ENCODE results near the gene TESK2.

The TESK2 gene

GRCh38 chr1:45421935-45422334 is 69.0 kb downstream of the TESK2 start:
- Histone ChIP-seq H3K27ac (ENCODE audit: insufficient read depth in 1 of 2, low read depth in 1 of 2, low read length in 2 of 2, poor library complexity in 1 of 2, severe bottlenecking in 2 of 2) (no peak overlapping the region), H3K4me1 (ENCODE audit: control extremely low read depth in 1 of 4, control insufficient read depth in 4 of 4, insufficient read depth in 4 of 4, low read length in 3 of 4) (no peaks in the 10 kb centered on the region), H3K4me3 (ENCODE audit: control insufficient read depth in 1 of 7, extremely low read depth in 1 of 7, insufficient read depth in 4 of 7, low read depth in 2 of 7, low read length in 6 of 7) (no peak overlapping the region), H3K9me3 (ENCODE audit: control extremely low read depth in 1 of 5, control insufficient read depth in 4 of 5, insufficient read depth in 2 of 5, low read depth in 1 of 5, low read length in 4 of 5) (peaks cover 0 to 6% (median 4%) of the 10 kb centered on the region in 5 experiments), H3K27me3 (replicated peaks in 2 of 5; ENCODE audit: control insufficient read depth in 4 of 5, insufficient read depth in 5 of 5, low read length in 4 of 5) (no peaks in the 10 kb centered on the region), H3K36me3 (ENCODE audit: control insufficient read depth in 4 of 4, insufficient read depth in 4 of 4, low read length in 3 of 4) (peaks cover 0 to 3% (median 1%) of the 10 kb centered on the region in 4 experiments)
- 100% methylated on average over 2 of the region's 2 CpGs for WGBS (ENCODE audit: insufficient coverage)
- no peak for DNase-seq
- ChIA-PET POLR2A (no interaction called here), CTCF (interaction anchor here (1.3 kb wide), 2 partner anchors 26 to 48 kb away, joined by 3 read pairs; no protein-coding TSS in a partner anchor)

GRCh38 chr1:45414746-45415145 is 76.2 kb downstream of the TESK2 start:
- no peak for DNase-seq
- peaks cover 0 to 22% (median 3%) of the 10 kb centered on the region in 4 experiments for H3K4me1 ChIP-seq (ENCODE audit: control extremely low read depth in 1 of 4, control insufficient read depth in 4 of 4, insufficient read depth in 4 of 4, low read length in 3 of 4)
- CTCF ChIA-PET = interaction anchor here (1.2 kb wide), 1 partner anchor 21 kb away, joined by 3 read pairs; no protein-coding TSS in a partner anchor
- H3K9me3 ChIP-seq (ENCODE audit: control extremely low read depth in 1 of 5, control insufficient read depth in 4 of 5, insufficient read depth in 2 of 5, low read depth in 1 of 5, low read length in 4 of 5) = no peaks in the 10 kb centered on the region
- POLR2A ChIA-PET = interaction anchor here (1.0 kb wide), 1 partner anchor 10 kb away, joined by 3 read pairs; no protein-coding TSS in a partner anchor
- H3K27ac ChIP-seq (ENCODE audit: insufficient read depth in 1 of 2, low read depth in 1 of 2, low read length in 2 of 2, poor library complexity in 1 of 2, severe bottlenecking in 2 of 2) = no peak overlapping the region
- H3K4me3 ChIP-seq (ENCODE audit: control insufficient read depth in 1 of 7, extremely low read depth in 1 of 7, insufficient read depth in 4 of 7, low read depth in 2 of 7, low read length in 6 of 7) = no peak overlapping the region
- H3K36me3 ChIP-seq (ENCODE audit: control insufficient read depth in 4 of 4, insufficient read depth in 4 of 4, low read length in 3 of 4) = no peaks in the 10 kb centered on the region
- no CpG with 5 or more reads among the region's 6 CpGs for WGBS (ENCODE audit: insufficient coverage)
- H3K27me3 ChIP-seq (replicated peaks in 2 of 5; ENCODE audit: control insufficient read depth in 4 of 5, insufficient read depth in 5 of 5, low read length in 4 of 5) = no peaks in the 10 kb centered on the region

GRCh38 chr1:45412899-45413298 is 78.1 kb downstream of the TESK2 start:
- no peaks in the 10 kb centered on the region for H3K9me3 ChIP-seq (ENCODE audit: control extremely low read depth in 1 of 5, control insufficient read depth in 4 of 5, insufficient read depth in 2 of 5, low read depth in 1 of 5, low read length in 4 of 5)
- WGBS (ENCODE audit: insufficient coverage) = 43% methylated on average over 1 of the region's 2 CpGs
- H3K4me1 ChIP-seq (ENCODE audit: control extremely low read depth in 1 of 4, control insufficient read depth in 4 of 4, insufficient read depth in 4 of 4, low read length in 3 of 4) = peaks cover 0 to 33% (median 3%) of the 10 kb centered on the region in 4 experiments
- no peaks in the 10 kb centered on the region for H3K27me3 ChIP-seq (replicated peaks in 2 of 5; ENCODE audit: control insufficient read depth in 4 of 5, insufficient read depth in 5 of 5, low read length in 4 of 5)
- ChIA-PET CTCF (interaction anchor here (1.0 to 1.5 kb wide), 2 partner anchors 11 to 52 kb away, joined by 5 to 6 read pairs; no protein-coding TSS in a partner anchor), POLR2A (no interaction called here)
- no peak overlapping the region for H3K4me3 ChIP-seq (ENCODE audit: control insufficient read depth in 1 of 7, extremely low read depth in 1 of 7, insufficient read depth in 4 of 7, low read depth in 2 of 7, low read length in 6 of 7)
- H3K27ac ChIP-seq (ENCODE audit: insufficient read depth in 1 of 2, low read depth in 1 of 2, low read length in 2 of 2, poor library complexity in 1 of 2, severe bottlenecking in 2 of 2) = no peak overlapping the region
- peak in 2 of 3 donors; percentile 33 to 52 for DNase-seq
- no peaks in the 10 kb centered on the region for H3K36me3 ChIP-seq (ENCODE audit: control insufficient read depth in 4 of 4, insufficient read depth in 4 of 4, low read length in 3 of 4)

- peak in 1 of 3 donors; percentile 4 for DNase-seq
- WGBS (ENCODE audit: insufficient coverage) = 64% methylated on average over 3 of the region's 3 CpGs
- H3K9me3 ChIP-seq (ENCODE audit: control extremely low read depth in 1 of 5, control insufficient read depth in 4 of 5, insufficient read depth in 2 of 5, low read depth in 1 of 5, low read length in 4 of 5) = no peaks in the 10 kb centered on the region
- H3K4me1 ChIP-seq (ENCODE audit: control extremely low read depth in 1 of 4, control insufficient read depth in 4 of 4, insufficient read depth in 4 of 4, low read length in 3 of 4) = peaks cover 0 to 33% (median 3%) of the 10 kb centered on the region in 4 experiments
- ChIA-PET POLR2A (no interaction called here), CTCF (interaction anchor here (0.6 kb wide), 1 partner anchor 848 kb away, joined by 4 read pairs; no protein-coding TSS in a partner anchor)
- H3K27ac ChIP-seq (ENCODE audit: insufficient read depth in 1 of 2, low read depth in 1 of 2, low read length in 2 of 2, poor library complexity in 1 of 2, severe bottlenecking in 2 of 2) = peak overlapping the region in 1 of 2 experiments; percentile 31
- H3K4me3 ChIP-seq (ENCODE audit: control insufficient read depth in 1 of 7, extremely low read depth in 1 of 7, insufficient read depth in 4 of 7, low read depth in 2 of 7, low read length in 6 of 7) = no peak overlapping the region
- H3K27me3 ChIP-seq (replicated peaks in 2 of 5; ENCODE audit: control insufficient read depth in 4 of 5, insufficient read depth in 5 of 5, low read length in 4 of 5) = no peaks in the 10 kb centered on the region
- H3K36me3 ChIP-seq (ENCODE audit: control insufficient read depth in 4 of 4, insufficient read depth in 4 of 4, low read length in 3 of 4) = no peaks in the 10 kb centered on the region
These were observed 79.5 kb downstream of the TESK2 start for GRCh38 chr1:45411510-45411899.

GRCh38 chr1:45410850-45411509 is 80.0 kb downstream of the TESK2 start:
- Histone ChIP-seq H3K27me3 (replicated peaks in 2 of 5; ENCODE audit: control insufficient read depth in 4 of 5, insufficient read depth in 5 of 5, low read length in 4 of 5) (no peaks in the 10 kb centered on the region), H3K36me3 (ENCODE audit: control insufficient read depth in 4 of 4, insufficient read depth in 4 of 4, low read length in 3 of 4) (no peaks in the 10 kb centered on the region), H3K4me3 (ENCODE audit: control insufficient read depth in 1 of 7, extremely low read depth in 1 of 7, insufficient read depth in 4 of 7, low read depth in 2 of 7, low read length in 6 of 7) (no peak overlapping the region), H3K4me1 (ENCODE audit: control extremely low read depth in 1 of 4, control insufficient read depth in 4 of 4, insufficient read depth in 4 of 4, low read length in 3 of 4) (peaks cover 0 to 30% (median 3%) of the 10 kb centered on the region in 4 experiments), H3K9me3 (ENCODE audit: control extremely low read depth in 1 of 5, control insufficient read depth in 4 of 5, insufficient read depth in 2 of 5, low read depth in 1 of 5, low read length in 4 of 5) (no peaks in the 10 kb centered on the region), H3K27ac (ENCODE audit: insufficient read depth in 1 of 2, low read depth in 1 of 2, low read length in 2 of 2, poor library complexity in 1 of 2, severe bottlenecking in 2 of 2) (peak overlapping the region in 1 of 2 experiments; percentile 31)
- 85% methylated on average over 5 of the region's 6 CpGs for WGBS (ENCODE audit: insufficient coverage)
- peak in 2 of 3 donors; percentile 19 to 49 for DNase-seq
- POLR2A ChIA-PET = no interaction called here
- CTCF ChIA-PET = interaction anchor here (0.6 kb wide), 1 partner anchor 849 kb away, joined by 4 read pairs; no protein-coding TSS in a partner anchor

DNA sequence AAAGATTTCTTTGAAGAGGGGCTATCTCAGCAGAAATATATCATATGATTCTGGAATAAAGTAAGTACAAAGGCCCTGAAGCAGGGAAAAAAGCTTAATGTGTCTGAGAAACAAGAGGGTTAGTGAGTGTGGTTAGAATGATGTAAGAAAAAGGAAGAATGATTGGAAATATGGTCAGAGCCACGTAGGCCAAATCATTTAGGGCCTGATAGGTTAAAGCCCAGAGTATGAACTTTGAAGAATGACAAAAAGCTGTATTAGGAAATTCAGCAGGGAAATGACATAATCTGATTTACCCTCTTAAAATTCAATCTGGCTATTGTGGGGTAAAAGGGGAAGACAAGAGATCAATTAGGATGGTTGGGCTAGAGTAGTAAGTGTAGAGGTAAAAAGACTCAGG is 81.7 kb downstream of the TESK2 start:
- no peaks in the 10 kb centered on the region for H3K9me3 ChIP-seq (ENCODE audit: control extremely low read depth in 1 of 5, control insufficient read depth in 4 of 5, insufficient read depth in 2 of 5, low read depth in 1 of 5, low read length in 4 of 5)
- no peaks in the 10 kb centered on the region for H3K36me3 ChIP-seq (ENCODE audit: control insufficient read depth in 4 of 4, insufficient read depth in 4 of 4, low read length in 3 of 4)
- H3K4me3 ChIP-seq (ENCODE audit: control insufficient read depth in 1 of 7, extremely low read depth in 1 of 7, insufficient read depth in 4 of 7, low read depth in 2 of 7, low read length in 6 of 7) = no peak overlapping the region
- WGBS (ENCODE audit: insufficient coverage) = 8% methylated on average over 1 of the region's 1 CpG
- H3K27me3 ChIP-seq (replicated peaks in 2 of 5; ENCODE audit: control insufficient read depth in 4 of 5, insufficient read depth in 5 of 5, low read length in 4 of 5) = no peaks in the 10 kb centered on the region
- H3K27ac ChIP-seq (ENCODE audit: insufficient read depth in 1 of 2, low read depth in 1 of 2, low read length in 2 of 2, poor library complexity in 1 of 2, severe bottlenecking in 2 of 2) = no peak overlapping the region
- peaks cover 0 to 30% (median 3%) of the 10 kb centered on the region in 4 experiments for H3K4me1 ChIP-seq (ENCODE audit: control extremely low read depth in 1 of 4, control insufficient read depth in 4 of 4, insufficient read depth in 4 of 4, low read length in 3 of 4)
- ChIA-PET CTCF (interaction anchor here (2.1 kb wide), 1 partner anchor 84 kb away, joined by 5 read pairs; no protein-coding TSS in a partner anchor), POLR2A (no interaction called here)
- peak in 2 of 3 donors; percentile 23 to 27 for DNase-seq

DNA sequence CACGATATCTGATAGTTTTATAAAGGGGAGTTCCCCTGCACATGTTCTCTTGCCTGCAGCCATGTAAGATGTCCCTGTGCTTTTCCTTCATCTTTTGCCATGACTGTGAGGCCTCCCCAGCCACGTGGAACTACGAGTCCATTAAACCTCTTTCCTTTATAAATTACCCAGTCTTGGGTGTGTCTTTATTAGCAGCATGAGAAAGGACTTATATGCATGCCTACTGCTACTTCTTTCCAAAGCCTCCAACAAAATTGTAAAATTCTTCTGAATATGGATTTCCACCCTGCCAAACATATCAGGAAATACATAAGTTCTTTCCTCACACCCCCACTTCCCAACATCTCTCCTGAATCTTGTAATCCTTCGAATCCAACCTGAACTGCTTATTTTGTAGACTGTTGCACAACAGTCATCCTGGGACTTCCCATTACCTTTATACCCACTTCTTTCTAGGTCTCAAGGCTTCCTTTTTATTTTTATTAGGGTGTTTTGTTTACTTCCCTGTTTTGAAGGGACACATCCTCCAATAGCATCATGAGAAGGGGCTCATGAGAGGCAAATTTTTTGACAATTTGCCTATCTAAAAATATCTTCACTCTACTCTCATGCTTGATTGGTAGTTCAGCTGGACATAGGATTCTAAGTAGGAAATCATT is 83.2 kb downstream of the TESK2 start:
- 82% methylated on average over 3 of the region's 4 CpGs for WGBS (ENCODE audit: insufficient coverage)

More for the DNA sequence above, 83.2 kb downstream of the TESK2 start:
- Histone ChIP-seq H3K4me3 (ENCODE audit: control insufficient read depth in 1 of 7, extremely low read depth in 1 of 7, insufficient read depth in 4 of 7, low read depth in 2 of 7, low read length in 6 of 7) (no peak overlapping the region), H3K27me3 (replicated peaks in 2 of 5; ENCODE audit: control insufficient read depth in 4 of 5, insufficient read depth in 5 of 5, low read length in 4 of 5) (no peaks in the 10 kb centered on the region), H3K4me1 (ENCODE audit: control extremely low read depth in 1 of 4, control insufficient read depth in 4 of 4, insufficient read depth in 4 of 4, low read length in 3 of 4) (peaks cover 0 to 20% (median 0%) of the 10 kb centered on the region in 4 experiments), H3K27ac (ENCODE audit: insufficient read depth in 1 of 2, low read depth in 1 of 2, low read length in 2 of 2, poor library complexity in 1 of 2, severe bottlenecking in 2 of 2) (no peak overlapping the region), H3K9me3 (ENCODE audit: control extremely low read depth in 1 of 5, control insufficient read depth in 4 of 5, insufficient read depth in 2 of 5, low read depth in 1 of 5, low read length in 4 of 5) (no peaks in the 10 kb centered on the region), H3K36me3 (ENCODE audit: control insufficient read depth in 4 of 4, insufficient read depth in 4 of 4, low read length in 3 of 4) (no peaks in the 10 kb centered on the region)
- CTCF ChIA-PET = interaction anchor here (1.0 to 2.1 kb wide), 3 partner anchors 16 to 85 kb away, joined by 3 to 5 read pairs (median 5); no protein-coding TSS in a partner anchor
- POLR2A ChIA-PET = no interaction called here
- DNase-seq = peak in 1 of 3 donors; percentile 13
